Progenitor cell of endocrine pancreas (in vitro differentiated cells): ENCODE results near the gene LPP. TPM values are rescaled to one million over a fixed set of nuclear protein-coding genes. Genes with fewer than 3 reads are reported as not detected.

Source experiments
- DNase-seq: peaks from one replicate; pipeline ENCODE4 v3.0.0; 2021; ENCODE audit warnings: low spot score; ENCODE audit not compliant: unreplicated experiment
- H3K27ac Mint-ChIP-seq: 2 replicates; pipeline ENCODE4 v1.8.0; 2021; ENCODE audit warnings: mild to moderate bottlenecking, moderate library complexity, mixed read lengths
- H3K27me3 Mint-ChIP-seq: 2 replicates; pipeline ENCODE4 v1.8.0; 2021; ENCODE audit warnings: mixed read lengths
- H3K36me3 Mint-ChIP-seq: 2 replicates; pipeline ENCODE4 v1.8.0; 2022; ENCODE audit warnings: mixed read lengths; ENCODE audit not compliant: insufficient read depth
- H3K4me1 Mint-ChIP-seq: 2 replicates; pipeline ENCODE4 v1.8.0; 2021; ENCODE audit warnings: low read depth, mixed read lengths
- H3K4me3 Mint-ChIP-seq: 2 replicates; pipeline ENCODE4 v1.8.0; 2021; ENCODE audit warnings: low read depth, mild to moderate bottlenecking, moderate library complexity, mixed read lengths
- H3K9me3 Mint-ChIP-seq: 2 replicates; pipeline ENCODE4 v1.8.0; 2021; ENCODE audit warnings: low read depth, mixed read lengths
- CTCF ChIP-seq: fragments of 200-600 bp; sonication (generic); IDR thresholded peaks from one replicate; pipeline ENCODE4 v1.5.0; 2021; ENCODE audit warnings: antibody characterized with exemption, mild to moderate bottlenecking; ENCODE audit not compliant: unreplicated experiment
- total RNA-seq: library from RNA; stranded (reverse); gene quantifications from 2 replicates; pipeline ENCODE4 v1.2.1, GENCODE V29; 2021

Gene LPP
- total RNA-seq, 1 donor from 2014 or later = 131 TPM

GRCh38 chr3:188199386-188199785, 45.4 kb downstream of the LPP start:
- Mint-ChIP-seq H3K36me3 (peaks cover 3% of the 10 kb centered on the region), H3K4me1 (peaks cover 13% of the 10 kb centered on the region), H3K27ac (no peak overlapping the region), H3K4me3 (no peak overlapping the region), H3K27me3 (no peaks in the 10 kb centered on the region), H3K9me3 (no peaks in the 10 kb centered on the region)
- no peak for DNase-seq
- TF ChIP-seq CTCF = no peak

GRCh38 chr3:188200481-188200880, 46.5 kb downstream of the LPP start:
- Mint-ChIP-seq H3K27me3 (no peaks in the 10 kb centered on the region), H3K36me3 (peaks cover 3% of the 10 kb centered on the region), H3K4me1 (peaks cover 13% of the 10 kb centered on the region), H3K4me3 (no peak overlapping the region), H3K9me3 (no peaks in the 10 kb centered on the region), H3K27ac (no peak overlapping the region)
- no peak for DNase-seq
- no peak for TF ChIP-seq CTCF

GRCh38 chr3:188202358-188203138, 48.6 kb downstream of the LPP start:
- peak; percentile 17 for TF ChIP-seq CTCF
- Mint-ChIP-seq H3K27ac (peak overlapping the region; percentile 15), H3K9me3 (no peaks in the 10 kb centered on the region), H3K27me3 (no peaks in the 10 kb centered on the region), H3K4me1 (peaks cover 11% of the 10 kb centered on the region), H3K4me3 (no peak overlapping the region), H3K36me3 (peaks cover 3% of the 10 kb centered on the region)
- DNase-seq = no peak

GRCh38 chr3:188204526-188204925, 50.6 kb downstream of the LPP start:
- H3K27me3 Mint-ChIP-seq = no peaks in the 10 kb centered on the region
- H3K36me3 Mint-ChIP-seq = peaks cover 1% of the 10 kb centered on the region
- no peak overlapping the region for H3K27ac Mint-ChIP-seq
- H3K9me3 Mint-ChIP-seq = no peaks in the 10 kb centered on the region
- no peak overlapping the region for H3K4me3 Mint-ChIP-seq
- H3K4me1 Mint-ChIP-seq = peaks cover 13% of the 10 kb centered on the region
- no peak for TF ChIP-seq CTCF
- no peak for DNase-seq

GRCh38 chr3:188205992-188206416, 52.0 kb downstream of the LPP start:
- Mint-ChIP-seq H3K9me3 (no peaks in the 10 kb centered on the region), H3K27ac (no peak overlapping the region)
- peak; percentile 45 for TF ChIP-seq CTCF

More at GRCh38 chr3:188205992-188206416, 52.0 kb downstream of the LPP start:
- peaks cover 13% of the 10 kb centered on the region for H3K4me1 Mint-ChIP-seq
- no peak overlapping the region for H3K4me3 Mint-ChIP-seq
- peaks cover 4% of the 10 kb centered on the region for H3K36me3 Mint-ChIP-seq
- DNase-seq = no peak
- H3K27me3 Mint-ChIP-seq = no peaks in the 10 kb centered on the region
